PC-9 (cell line): ENCODE results near the gene RIPPLY2. TPM values are rescaled to one million over a fixed set of nuclear protein-coding genes. Genes with fewer than 3 reads are reported as not detected.

Experiments
- BruUV-seq: library from RNA; stranded (reverse); fragments of 400-500 nt; replicated peaks from 2 replicates; lab custom pipeline; 2021; lab: Mats Ljungman, UMichigan
- CTCF ChIA-PET: fragments of 300-600 bp; sonication (Branson Sonifier 250); formaldehyde crosslinking; loops from one replicate; lab custom pipeline; 2022; ENCODE audit warnings: antibody characterized with exemption; lab: Charles Lee
- POLR2A ChIA-PET: fragments of 300-600 bp; sonication (Branson Sonifier 250); formaldehyde crosslinking; loops from one replicate; lab custom pipeline; 2022; ENCODE audit warnings: antibody characterized with exemption; ENCODE audit not compliant: unreplicated experiment; lab: Charles Lee
- DNase-seq, 2 experiments: peaks; one replicate each; pipeline versions ENCODE4 v3.0.0 to v3.0.0-alpha.2; 2015 to 2022; ENCODE audit warnings: mixed read lengths in 1 of 2
- H2AFZ ChIP-seq: fragments of 200-600 bp; sonication (generic); 2 replicates; pipeline ENCODE4 v1.8.1; 2017; ENCODE audit warnings: antibody characterized with exemption
- H3F3A ChIP-seq: fragments of 200-600 bp; sonication (generic); 2 replicates; pipeline ENCODE4 v1.8.1; 2017; ENCODE audit warnings: antibody characterized with exemption, mild to moderate bottlenecking, low read depth; ENCODE audit not compliant: insufficient read depth
- H3K27ac ChIP-seq: fragments of 200-600 bp; sonication (generic); 2 replicates; pipeline ENCODE4 v1.6.1; 2016; ENCODE audit warnings: mixed run types
- H3K27me3 ChIP-seq: fragments of 200-600 bp; sonication (generic); 2 replicates; pipeline ENCODE4 v1.6.1; 2016; ENCODE audit warnings: low read depth, mixed run types; ENCODE audit not compliant: insufficient read depth
- H3K36me3 ChIP-seq: fragments of 200-600 bp; sonication (generic); 2 replicates; pipeline ENCODE4 v1.6.1; 2016; ENCODE audit warnings: low read depth, mixed run types
- H3K4me1 ChIP-seq: fragments of 200-600 bp; sonication (generic); replicated peaks from 2 replicates; pipeline ENCODE4 v1.6.1; 2016; ENCODE audit warnings: mixed run types; ENCODE audit not compliant: insufficient read depth
- H3K4me2 ChIP-seq: fragments of 200-600 bp; sonication (generic); 2 replicates; pipeline ENCODE4 v1.6.1; 2017; ENCODE audit warnings: mixed run types
- H3K4me3 ChIP-seq: fragments of 200-600 bp; sonication (generic); 2 replicates; pipeline ENCODE4 v1.6.1; 2016; ENCODE audit warnings: mixed run types
- H3K79me2 ChIP-seq: fragments of 200-600 bp; sonication (generic); 2 replicates; pipeline ENCODE4 v1.6.1; 2017; ENCODE audit warnings: low read depth, mixed run types
- H3K9me2 ChIP-seq: fragments of 200-600 bp; sonication (generic); 2 replicates; pipeline ENCODE4 v1.8.1; 2017; ENCODE audit warnings: mild to moderate bottlenecking; ENCODE audit not compliant: insufficient read depth
- H3K9me3 ChIP-seq: fragments of 200-600 bp; sonication (generic); 2 replicates; pipeline ENCODE4 v1.8.1; 2016; ENCODE audit warnings: low read depth; ENCODE audit not compliant: insufficient read depth
- H4K20me1 ChIP-seq: fragments of 200-600 bp; sonication (generic); 2 replicates; pipeline ENCODE4 v1.8.1; 2017; ENCODE audit not compliant: insufficient read depth
- EZH2 ChIP-seq: fragments of 200-600 bp; sonication (generic); IDR thresholded peaks from 2 replicates; pipeline ENCODE4 v1.8.0; 2017; ENCODE audit warnings: antibody characterized with exemption, low read depth
- intact Hi-C: fragments of 100-400 bp; cut with micrococcal nuclease; formaldehyde crosslinking; loops from one replicate; pipeline ENCODE4 v1.10.0; 2022; ENCODE audit not compliant: unreplicated experiment
- total RNA-seq: library from RNA; stranded (reverse); gene quantifications from 2 replicates; pipeline ENCODE4 v1.2.3, GENCODE V29; 2021
- TF ChIP-seq, protein P1 (sequence below): fragments of 200-600 bp; sonication (generic); conservative IDR thresholded peaks from 2 replicates; pipeline ENCODE4 v1.6.1; 2017; ENCODE audit warnings: mixed run types, antibody characterized with exemption, mild to moderate bottlenecking, moderate library complexity

The RIPPLY2 gene
- total RNA-seq, 1 experiment from 2014 or later = not detected

DNA sequence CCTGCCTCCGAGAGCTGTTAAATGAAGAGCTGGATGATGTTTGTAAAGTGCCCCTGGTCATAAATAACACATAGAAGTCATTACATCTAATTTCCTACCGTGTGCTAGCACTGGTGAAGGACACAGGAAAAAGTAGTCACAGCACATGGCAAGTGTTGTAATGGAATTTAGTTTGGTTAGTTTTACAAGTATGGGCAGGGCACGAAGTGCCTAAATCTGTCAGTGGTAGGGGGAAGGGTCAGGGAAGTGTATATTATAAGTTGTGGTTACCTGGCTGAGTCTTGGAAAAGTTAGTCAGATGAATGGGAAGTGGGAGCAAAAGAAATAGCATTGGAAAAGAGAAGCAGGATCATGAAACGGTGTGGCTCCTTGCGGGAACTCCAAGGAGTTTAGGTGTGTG lies 1.6 kb downstream of the RIPPLY2 start:
- no peaks in the 10 kb centered on the region for H3K9me2 ChIP-seq
- ChIA-PET POLR2A (no interaction called here), CTCF (no interaction called here)
- peaks cover under 1% of the 10 kb centered on the region; the same call in 1 of the 2 replicates for H3K79me2 ChIP-seq
- no peak overlapping the region; the same call in 1 of the 2 replicates for H3K4me2 ChIP-seq
- TF ChIP-seq, protein P1, sequence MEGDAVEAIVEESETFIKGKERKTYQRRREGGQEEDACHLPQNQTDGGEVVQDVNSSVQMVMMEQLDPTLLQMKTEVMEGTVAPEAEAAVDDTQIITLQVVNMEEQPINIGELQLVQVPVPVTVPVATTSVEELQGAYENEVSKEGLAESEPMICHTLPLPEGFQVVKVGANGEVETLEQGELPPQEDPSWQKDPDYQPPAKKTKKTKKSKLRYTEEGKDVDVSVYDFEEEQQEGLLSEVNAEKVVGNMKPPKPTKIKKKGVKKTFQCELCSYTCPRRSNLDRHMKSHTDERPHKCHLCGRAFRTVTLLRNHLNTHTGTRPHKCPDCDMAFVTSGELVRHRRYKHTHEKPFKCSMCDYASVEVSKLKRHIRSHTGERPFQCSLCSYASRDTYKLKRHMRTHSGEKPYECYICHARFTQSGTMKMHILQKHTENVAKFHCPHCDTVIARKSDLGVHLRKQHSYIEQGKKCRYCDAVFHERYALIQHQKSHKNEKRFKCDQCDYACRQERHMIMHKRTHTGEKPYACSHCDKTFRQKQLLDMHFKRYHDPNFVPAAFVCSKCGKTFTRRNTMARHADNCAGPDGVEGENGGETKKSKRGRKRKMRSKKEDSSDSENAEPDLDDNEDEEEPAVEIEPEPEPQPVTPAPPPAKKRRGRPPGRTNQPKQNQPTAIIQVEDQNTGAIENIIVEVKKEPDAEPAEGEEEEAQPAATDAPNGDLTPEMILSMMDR = no peak
- TF ChIP-seq EZH2 = no peak
- H4K20me1 ChIP-seq = no peaks in the 10 kb centered on the region
- H3K27ac ChIP-seq = no peak overlapping the region
- DNase-seq = no peak
- intact Hi-C loops = loop anchor here (5.0 kb wide), 1 partner anchor 37 kb away; no protein-coding TSS in a partner anchor
- no peaks in the 10 kb centered on the region for H3K36me3 ChIP-seq
- no peak overlapping the region for H2AFZ ChIP-seq
- H3K4me3 ChIP-seq = no peak overlapping the region
- BruUV-seq = no TSS peak
- 0 out of 2 replicates have a peak, but pooled peaks cover 6% of the 10 kb centered on the region for H3K4me1 ChIP-seq
- peaks cover 4% of the 10 kb centered on the region; the same call in 1 of the 2 replicates for H3F3A ChIP-seq
- no peaks in the 10 kb centered on the region for H3K27me3 ChIP-seq
- H3K9me3 ChIP-seq = no peaks in the 10 kb centered on the region

DNA sequence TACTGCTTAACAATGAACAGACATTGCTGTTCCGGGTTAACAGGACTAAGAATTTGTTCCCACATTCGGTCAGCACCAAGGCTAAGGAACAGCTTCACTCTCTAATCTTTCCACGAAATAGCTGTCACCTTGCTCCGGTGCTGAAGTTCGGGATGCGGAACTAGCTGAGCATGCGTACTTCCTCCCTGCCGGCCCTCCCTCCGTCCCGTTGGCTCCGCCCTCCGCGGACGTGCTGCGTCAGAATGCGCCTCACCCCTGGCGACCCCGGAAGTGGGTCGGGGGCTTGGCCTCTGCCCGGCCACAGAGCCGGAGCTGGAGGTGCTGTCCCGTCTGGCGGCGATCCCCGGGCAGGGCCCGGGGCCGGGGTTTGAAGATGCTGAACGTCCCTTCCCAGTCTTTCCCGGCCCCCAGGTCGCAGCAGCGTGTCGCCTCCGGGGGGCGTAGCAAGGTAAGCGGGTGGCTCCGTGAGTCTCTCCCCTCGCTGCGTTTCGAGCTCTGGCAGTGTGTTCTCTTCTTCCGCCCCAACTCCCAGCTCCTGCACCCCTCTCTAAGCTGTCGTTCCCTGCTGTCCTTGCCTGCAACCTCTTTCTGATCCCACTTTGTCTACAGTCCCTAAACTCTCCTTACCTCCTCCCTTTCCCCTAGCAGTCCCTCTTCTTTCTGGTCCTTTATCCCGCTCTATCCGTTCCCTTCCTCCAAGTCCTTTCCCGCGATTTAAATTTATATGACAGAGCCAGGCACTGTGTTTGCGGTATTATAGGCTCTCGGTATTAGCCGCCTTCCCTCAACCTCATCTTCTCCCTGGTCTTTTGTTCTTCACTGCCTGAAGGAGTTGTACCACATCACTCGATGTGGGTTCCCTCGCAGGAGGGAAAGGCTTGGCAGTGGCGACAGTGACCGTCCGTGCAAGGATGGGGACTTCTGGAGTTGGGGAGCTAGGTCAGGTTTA lies 6.5 kb downstream of the RIPPLY2 start, which contains the start of gene CYB5R4:
CYB5R4 (plus strand) TSS at position 280 of the 949 bp plus-strand sequence; CDS start at position 374, 94 bp downstream.
- peak within 1 kb of the TSS; percentile 87 for H3K4me3 ChIP-seq
- H3K9me3 ChIP-seq = no peaks in the 10 kb centered on the region
- CTCF ChIA-PET = no interaction called here
- peaks cover 33% of the 10 kb centered on the region for H3K79me2 ChIP-seq
- H3K27me3 ChIP-seq = no peaks in the 10 kb centered on the region
- H3K4me1 ChIP-seq = peaks cover 17% of the 10 kb centered on the region
- BruUV-seq = no TSS peak
- no peaks in the 10 kb centered on the region for H4K20me1 ChIP-seq
- peak within 1 kb of the TSS; percentile 92 for H3K4me2 ChIP-seq
- intact Hi-C loops = loop anchor here (5.0 to 10.0 kb wide), 3 partner anchors 42 to 795 kb away; partner anchors contain the start of genes DOP1A and UBE3D
- H3K36me3 ChIP-seq = peaks cover 6% of the 10 kb centered on the region; the same call in 1 of the 2 replicates
- no peaks in the 10 kb centered on the region for H3K9me2 ChIP-seq
- peak; percentile 83 to 95 for DNase-seq
- H3F3A ChIP-seq = peaks cover 4% of the 10 kb centered on the region; the same call in 1 of the 2 replicates
- TF ChIP-seq EZH2 = no peak
- TF ChIP-seq, protein P1 = peak; percentile 53; the same call in 1 of the 2 replicates
- peak within 1 kb of the TSS; percentile 93 for H2AFZ ChIP-seq
- peak within 1 kb of the TSS; percentile 18; the same call in 1 of the 2 replicates for H3K27ac ChIP-seq
- POLR2A ChIA-PET = interaction anchor here (0.6 to 0.9 kb wide), 4 partner anchors 8 to 1674 kb away, joined by 3 to 9 read pairs (median 5); no protein-coding TSS in a partner anchor

DNA sequence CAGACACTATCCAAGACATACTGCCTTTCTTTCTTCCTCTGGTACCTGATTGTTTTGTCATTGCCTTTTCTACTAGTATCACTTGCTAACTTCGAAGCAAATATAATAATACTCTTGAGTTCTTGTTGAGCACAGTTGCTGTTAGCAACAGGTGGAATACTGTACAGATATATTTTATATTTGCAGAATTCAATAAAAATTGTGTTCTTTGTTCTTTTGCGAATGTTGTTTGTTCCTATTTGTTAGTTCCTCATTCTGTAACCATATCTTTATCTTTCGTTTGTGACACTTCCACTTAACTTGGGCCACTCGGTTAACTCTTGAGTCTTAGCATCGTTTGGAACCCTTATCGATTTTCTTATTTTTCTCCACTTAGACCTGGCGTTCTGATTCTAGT lies 7.2 kb downstream of the RIPPLY2 start:
- Histone ChIP-seq H3K4me3 (peak overlapping the region; percentile 87), H3K4me2 (peak overlapping the region; percentile 92), H3K9me2 (no peaks in the 10 kb centered on the region), H4K20me1 (no peaks in the 10 kb centered on the region), H3K79me2 (peaks cover 33% of the 10 kb centered on the region), H2AFZ (peak overlapping the region; percentile 93), H3K9me3 (no peaks in the 10 kb centered on the region), H3K4me1 (peaks cover 17% of the 10 kb centered on the region), H3F3A (peaks cover 4% of the 10 kb centered on the region; the same call in 1 of the 2 replicates), H3K27me3 (no peaks in the 10 kb centered on the region), H3K36me3 (peaks cover 10% of the 10 kb centered on the region; the same call in 1 of the 2 replicates), H3K27ac (no peak overlapping the region)
- TF ChIP-seq, protein P1 = no peak
- TF ChIP-seq EZH2 = no peak
- ChIA-PET POLR2A (interaction anchor here (0.6 to 0.9 kb wide), 4 partner anchors 7 to 1674 kb away, joined by 5 to 9 read pairs (median 6); no protein-coding TSS in a partner anchor), CTCF (no interaction called here)
- DNase-seq = no peak
- BruUV-seq = no TSS peak
- intact Hi-C loops = loop anchor here (10.0 kb wide), 2 partner anchors 246 to 796 kb away; partner anchors contain the start of genes DOP1A and UBE3D
